ENCODE data around the gene OSBPL3.
A peak's percentile ranks its signal among the peaks of the same experiment; 100 is the strongest.
"Not testable (repeated sequence)": the region's sequence is repeated elsewhere in the genome, so short reads cannot be mapped to it uniquely, and the experiment has no call there.

Gene OSBPL3

GRCh38 chr7:24801883-24802282, 178.1 kb downstream of the OSBPL3 start:
- H3K36me3 Mint-ChIP-seq (ENCODE audit: insufficient read depth): peaks cover 55% of the 10 kb centered on the region

GRCh38 chr7:24800667-24801066, 179.3 kb downstream of the OSBPL3 start:
- Mint-ChIP-seq H3K36me3 (ENCODE audit: insufficient read depth) (peaks cover 55% of the 10 kb centered on the region), H3K27ac (no peak overlapping the region), H3K4me3 (no peak overlapping the region), H3K9me3 (no peaks in the 10 kb centered on the region), H3K27me3 (no peaks in the 10 kb centered on the region), H3K4me1 (ENCODE audit: low read depth in 2 of 2) (peaks cover 0 to 5% of the 10 kb centered on the region in 2 donors)
- ATAC-seq (replicated peaks) (no peak), DNase-seq (no peak)

More at GRCh38 chr7:24801883-24802282, 178.1 kb downstream of the OSBPL3 start:
- Mint-ChIP-seq H3K27me3 (no peaks in the 10 kb centered on the region), H3K4me1 (ENCODE audit: low read depth in 2 of 2) (peaks cover 0 to 4% of the 10 kb centered on the region in 2 donors), H3K9me3 (no peaks in the 10 kb centered on the region), H3K4me3 (no peak overlapping the region), H3K27ac (no peak overlapping the region)
- DNase-seq: no peak
- no peak for ATAC-seq (replicated peaks)

GRCh38 chr7:24800073-24800472, 179.9 kb downstream of the OSBPL3 start:
- ATAC-seq (replicated peaks) (no peak), DNase-seq (no peak)
- Mint-ChIP-seq H3K4me1 (ENCODE audit: low read depth in 2 of 2) (peaks cover under 1 to 7% of the 10 kb centered on the region in 2 donors), H3K36me3 (ENCODE audit: insufficient read depth) (peaks cover 54% of the 10 kb centered on the region), H3K9me3 (no peaks in the 10 kb centered on the region), H3K27me3 (no peaks in the 10 kb centered on the region), H3K27ac (no peak overlapping the region), H3K4me3 (no peak overlapping the region)

GRCh38 chr7:24799506-24799905, 180.5 kb downstream of the OSBPL3 start:
- no peak for ATAC-seq (replicated peaks)
- H3K27me3 Mint-ChIP-seq: no peaks in the 10 kb centered on the region
- no peaks in the 10 kb centered on the region for H3K9me3 Mint-ChIP-seq
- peaks cover 6 to 10% of the 10 kb centered on the region in 2 donors for H3K4me1 Mint-ChIP-seq (ENCODE audit: low read depth in 2 of 2)
- DNase-seq: no peak
- H3K27ac Mint-ChIP-seq: no peak overlapping the region
- no peak overlapping the region for H3K4me3 Mint-ChIP-seq
- peaks cover 48% of the 10 kb centered on the region for H3K36me3 Mint-ChIP-seq (ENCODE audit: insufficient read depth)

GRCh38 chr7:24798261-24798660, 181.7 kb downstream of the OSBPL3 start:
- ATAC-seq (replicated peaks) (no peak), DNase-seq (no peak)
- Mint-ChIP-seq H3K27ac (peak overlapping the region in 1 of 2 donors; percentile 10), H3K27me3 (no peaks in the 10 kb centered on the region), H3K4me3 (no peak overlapping the region), H3K9me3 (no peaks in the 10 kb centered on the region), H3K36me3 (ENCODE audit: insufficient read depth) (peaks cover 36% of the 10 kb centered on the region), H3K4me1 (ENCODE audit: low read depth in 2 of 2) (peaks cover 14% of the 10 kb centered on the region in 2 donors)

- Mint-ChIP-seq H3K27me3 (no peaks in the 10 kb centered on the region), H3K4me3 (no peak overlapping the region), H3K27ac (no peak overlapping the region), H3K36me3 (ENCODE audit: insufficient read depth) (peaks cover 26% of the 10 kb centered on the region), H3K9me3 (no peaks in the 10 kb centered on the region), H3K4me1 (ENCODE audit: low read depth in 2 of 2) (peaks cover 14% of the 10 kb centered on the region in 2 donors)
- ATAC-seq (replicated peaks) (no peak), DNase-seq (no peak)
Observed at GRCh38 chr7:24797270-24797669, 182.7 kb downstream of the OSBPL3 start.

GRCh38 chr7:24795407-24795767, 184.6 kb downstream of the OSBPL3 start:
- no peaks in the 10 kb centered on the region for H3K27me3 Mint-ChIP-seq

GRCh38 chr7:24794751-24795406, 185.1 kb downstream of the OSBPL3 start:
- not testable (repeated sequence) for ATAC-seq (replicated peaks); H3K9me3 Mint-ChIP-seq

More at GRCh38 chr7:24795407-24795767, 184.6 kb downstream of the OSBPL3 start:
- Mint-ChIP-seq H3K4me1 (ENCODE audit: low read depth in 2 of 2) (peaks cover 11 to 14% of the 10 kb centered on the region in 2 donors), H3K4me3 (no peak overlapping the region), H3K36me3 (ENCODE audit: insufficient read depth) (peaks cover 10% of the 10 kb centered on the region), H3K9me3 (no peaks in the 10 kb centered on the region), H3K27ac (peak overlapping the region; percentile 18 to 70)
- no peak for ATAC-seq (replicated peaks)
- DNase-seq: no peak

GRCh38 chr7:24793982-24794648, 185.9 kb downstream of the OSBPL3 start:
- H3K9me3 Mint-ChIP-seq: no peaks in the 10 kb centered on the region
- H3K4me3 Mint-ChIP-seq: no peak overlapping the region
- H3K27me3 Mint-ChIP-seq: no peaks in the 10 kb centered on the region
- H3K4me1 Mint-ChIP-seq (ENCODE audit: low read depth in 2 of 2): peaks cover 11 to 14% of the 10 kb centered on the region in 2 donors
- peak overlapping the region; percentile 1 to 70 for H3K27ac Mint-ChIP-seq
- no peak for DNase-seq
- peaks cover 2% of the 10 kb centered on the region for H3K36me3 Mint-ChIP-seq (ENCODE audit: insufficient read depth)
- no peak for ATAC-seq (replicated peaks)

More at GRCh38 chr7:24794751-24795406, 185.1 kb downstream of the OSBPL3 start:
- H3K27me3 Mint-ChIP-seq; H3K36me3 Mint-ChIP-seq (ENCODE audit: insufficient read depth); H3K4me3 Mint-ChIP-seq; DNase-seq: not testable (repeated sequence)
- Mint-ChIP-seq H3K27ac (peak overlapping the region; percentile 1 to 70), H3K4me1 (ENCODE audit: low read depth in 2 of 2) (peaks cover 11 to 14% of the 10 kb centered on the region in 2 donors)

GRCh38 chr7:24788961-24789576, 190.9 kb downstream of the OSBPL3 start:
- Mint-ChIP-seq H3K4me1 (ENCODE audit: low read depth in 2 of 2) (peaks cover 3 to 6% of the 10 kb centered on the region in 2 donors), H3K36me3 (ENCODE audit: insufficient read depth) (no peaks in the 10 kb centered on the region), H3K27ac (no peak overlapping the region), H3K9me3 (no peaks in the 10 kb centered on the region), H3K4me3 (no peak overlapping the region), H3K27me3 (no peaks in the 10 kb centered on the region)
- ATAC-seq (replicated peaks): no peak
- DNase-seq: no peak

- H3K9me3 Mint-ChIP-seq: no peaks in the 10 kb centered on the region
- peaks cover 2 to 3% of the 10 kb centered on the region in 2 donors for H3K4me1 Mint-ChIP-seq (ENCODE audit: low read depth in 2 of 2)
- no peak for DNase-seq
- H3K27ac Mint-ChIP-seq: peak overlapping the region in 1 of 2 donors; percentile 77
- no peak for ATAC-seq (replicated peaks)
- no peaks in the 10 kb centered on the region for H3K36me3 Mint-ChIP-seq (ENCODE audit: insufficient read depth)
- H3K27me3 Mint-ChIP-seq: no peaks in the 10 kb centered on the region
- no peak overlapping the region for H3K4me3 Mint-ChIP-seq
Observed at GRCh38 chr7:24788075-24788474, 191.9 kb downstream of the OSBPL3 start.

GRCh38 chr7:24786941-24787340, 193.0 kb downstream of the OSBPL3 start:
- ATAC-seq (replicated peaks): peak; percentile 14

GRCh38 chr7:24786306-24786705, 193.7 kb downstream of the OSBPL3 start:
- Mint-ChIP-seq H3K27me3 (no peaks in the 10 kb centered on the region), H3K4me3 (no peak overlapping the region), H3K36me3 (ENCODE audit: insufficient read depth) (no peaks in the 10 kb centered on the region), H3K27ac (no peak overlapping the region), H3K9me3 (no peaks in the 10 kb centered on the region), H3K4me1 (ENCODE audit: low read depth in 2 of 2) (peaks cover 2 to 3% of the 10 kb centered on the region in 2 donors)
- ATAC-seq (replicated peaks): no peak
- DNase-seq: no peak

More at GRCh38 chr7:24786941-24787340, 193.0 kb downstream of the OSBPL3 start:
- H3K27me3 Mint-ChIP-seq: no peaks in the 10 kb centered on the region
- no peaks in the 10 kb centered on the region for H3K9me3 Mint-ChIP-seq
- no peak for DNase-seq
- H3K36me3 Mint-ChIP-seq (ENCODE audit: insufficient read depth): no peaks in the 10 kb centered on the region
- H3K27ac Mint-ChIP-seq: peak overlapping the region in 1 of 2 donors; percentile 29
- peaks cover 2 to 3% of the 10 kb centered on the region in 2 donors for H3K4me1 Mint-ChIP-seq (ENCODE audit: low read depth in 2 of 2)
- H3K4me3 Mint-ChIP-seq: no peak overlapping the region
